Endothelial cell of umbilical vein (primary cell): ENCODE measurements around the gene HYDIN. TPM values are rescaled to one million over a fixed set of nuclear protein-coding genes. Genes with fewer than 3 reads are reported as not detected.

Experiments
- BruUV-seq: library from RNA; stranded (reverse); fragments of 400-500 nt; replicated peaks from 2 replicates; lab custom pipeline; 2021; lab: Mats Ljungman, UMichigan
- CTCF ChIA-PET: fragments of 300-600, 350-600 bp; sonication (Branson Sonifier 250); formaldehyde crosslinking; loops from one replicate; lab custom pipeline; 2021; ENCODE audit warnings: antibody characterized with exemption, inconsistent platforms; lab: Charles Lee
- POLR2A ChIA-PET: fragments of 300-600, 350-600 bp; sonication (Branson Sonifier 250); formaldehyde crosslinking; loops from one replicate; lab custom pipeline; 2021; ENCODE audit warnings: antibody characterized with exemption, inconsistent platforms; lab: Charles Lee
- DNase-seq: peaks from one replicate; pipeline ENCODE4 v3.0.0-alpha.2; 2011; ENCODE audit warnings: low read depth, low spot score
- FAIRE-seq: peaks from 2 replicates; lab custom pipeline; 2011; peaks lifted over from hg19 to GRCh38; lab: Jason Lieb, UNC
- H2AFZ ChIP-seq: 2 replicates; pipeline ENCODE4 v1.6.0; 2012; ENCODE audit warnings: low read depth, low read length, control low read depth, inconsistent platforms
- H3K27ac ChIP-seq: 2 replicates; pipeline ENCODE4 v1.5.1; 2011; ENCODE audit warnings: low read depth, mild to moderate bottlenecking, control low read depth, low read length, moderate library complexity; ENCODE audit not compliant: insufficient read depth
- H3K27me3 ChIP-seq, 2 experiments: 2 replicates each; pipeline versions ENCODE4 v1.6.0 to v1.6.1; 2011; ENCODE audit warnings: low read length in 2 of 2, mixed read lengths in 1 of 2; ENCODE audit not compliant: control insufficient read depth in 2 of 2, insufficient read depth in 2 of 2
- H3K36me3 ChIP-seq, 2 experiments: 2 replicates in 1 of 2; 3 replicates in 1 of 2; pipeline ENCODE4 v1.5.1; 2011; ENCODE audit warnings: low read length in 2 of 2, mild to moderate bottlenecking in 1 of 2, moderate library complexity in 1 of 2; ENCODE audit not compliant: control insufficient read depth in 2 of 2, insufficient read depth in 2 of 2; ENCODE audit errors: extremely low read depth in 1 of 2
- H3K4me1 ChIP-seq: 3 replicates; pipeline ENCODE4 v1.5.1; 2011; ENCODE audit warnings: mild to moderate bottlenecking, low read length; ENCODE audit not compliant: control insufficient read depth, insufficient read depth; ENCODE audit errors: extremely low read depth
- H3K4me2 ChIP-seq: 2 replicates; pipeline ENCODE4 v1.6.1; 2011; ENCODE audit warnings: low read length, control low read depth, mixed read lengths; ENCODE audit not compliant: insufficient read depth
- H3K4me3 ChIP-seq, 3 experiments: fragments of 200-600 bp in 1 of 3; sonication (generic), shearing (Covaris generic) in 1 of 3; replicated peaks in 1 of 3; 2 replicates each; pipeline ENCODE4 v1.5.1; 2011 to 2016; ENCODE audit warnings: control low read depth in 3 of 3, low read length in 3 of 3, mild to moderate bottlenecking in 2 of 3, inconsistent platforms in 1 of 3, low read depth in 1 of 3, moderate library complexity in 1 of 3; ENCODE audit not compliant: insufficient read depth in 1 of 3
- H3K79me2 ChIP-seq: 2 replicates; pipeline ENCODE4 v1.6.0; 2012; ENCODE audit warnings: low read length, inconsistent platforms; ENCODE audit not compliant: control insufficient read depth, insufficient read depth
- H3K9ac ChIP-seq: replicated peaks from 2 replicates; pipeline ENCODE3; 2011; ENCODE audit warnings: low read length, control low read depth; ENCODE audit not compliant: insufficient read depth; ENCODE audit errors: extremely low read depth
- H3K9me1 ChIP-seq: replicated peaks from 3 replicates; pipeline ENCODE4 v1.6.0; 2011; ENCODE audit warnings: mild to moderate bottlenecking, low read length; ENCODE audit not compliant: control insufficient read depth, insufficient read depth; ENCODE audit errors: extremely low read depth
- H3K9me3 ChIP-seq: replicated peaks from 2 replicates; pipeline ENCODE4 v1.5.1; 2012; ENCODE audit warnings: low read length, inconsistent platforms; ENCODE audit not compliant: control insufficient read depth, insufficient read depth
- H4K20me1 ChIP-seq: replicated peaks from 2 replicates; pipeline ENCODE3; 2011; ENCODE audit warnings: mild to moderate bottlenecking, low read length; ENCODE audit not compliant: control insufficient read depth, insufficient read depth; ENCODE audit errors: extremely low read depth
- EZH2 ChIP-seq: IDR thresholded peaks from 2 replicates; pipeline ENCODE4 v1.6.1; 2012; ENCODE audit warnings: borderline replicate concordance, low read depth, mild to moderate bottlenecking, moderate library complexity, low read length, inconsistent platforms; ENCODE audit not compliant: severe bottlenecking
- FOS ChIP-seq: IDR thresholded peaks from 2 replicates; pipeline ENCODE4 v1.6.1; 2011; ENCODE audit warnings: mild to moderate bottlenecking, low read length, moderate library complexity, borderline replicate concordance; ENCODE audit not compliant: insufficient read depth
- GATA2 ChIP-seq: IDR thresholded peaks from 2 replicates; pipeline ENCODE4 v1.7.0; 2011; ENCODE audit warnings: low read depth, mild to moderate bottlenecking, moderate library complexity, mixed read lengths, low read length; ENCODE audit not compliant: insufficient read length, insufficient read depth
- JUN ChIP-seq: IDR thresholded peaks from 2 replicates; pipeline ENCODE4 v1.6.1; 2011; ENCODE audit warnings: borderline replicate concordance, low read depth; ENCODE audit not compliant: insufficient read length, insufficient read depth
- MAX ChIP-seq: IDR thresholded peaks from 2 replicates; pipeline ENCODE4 v1.6.1; 2011; ENCODE audit not compliant: insufficient read depth, insufficient read length
- MYC ChIP-seq: IDR thresholded peaks from one replicate; pipeline ENCODE4 v1.6.1; 2011; ENCODE audit warnings: mild to moderate bottlenecking, low read depth, low read length
- POLR2A ChIP-seq: IDR thresholded peaks from 2 replicates; pipeline ENCODE4 v1.6.1; 2012; ENCODE audit warnings: low read depth, mild to moderate bottlenecking, control low read depth, low read length
- POLR2AphosphoS5 ChIP-seq: IDR thresholded peaks from 2 replicates; pipeline ENCODE4 v1.6.1; 2012; ENCODE audit warnings: low read depth, mild to moderate bottlenecking, control low read depth, low read length, moderate library complexity; ENCODE audit not compliant: insufficient read depth
- dilution Hi-C: fragments of 300-500 bp; cut with MboI; formaldehyde crosslinking; loops from one replicate; pipeline ENCODE4 v1.15.0; 2019; ENCODE audit warnings: low sequenced_read_pairs; ENCODE audit not compliant: extremely low pct_ligation_motif_present
- intact Hi-C: fragments of 100-400 bp; cut with micrococcal nuclease; formaldehyde crosslinking; loops from one replicate; pipeline ENCODE4 v1.10.0; 2022
- polyA plus RNA-seq, 4 experiments: library from polyadenylated mRNA; depleted of rRNA in 3 of 4; stranded (reverse) in 3 of 4; unstranded in 1 of 4; fragments of >200 nt; gene quantifications; 2 replicates each; pipeline versions ENCODE4 v1.2.1 to v1.2.3, GENCODE V29; 2011 to 2012; ENCODE audit warnings: missing spikeins in 1 of 4
- total RNA-seq: library from RNA; stranded (reverse); gene quantifications from 2 replicates; pipeline ENCODE4 v1.2.3, GENCODE V29; 2021
- TF ChIP-seq, protein P1 (sequence below), 2 donors: IDR thresholded peaks; 1 replicate in 1 of 2; 2 replicates in 1 of 2; pipeline ENCODE4 v1.5.1; 2011; ENCODE audit warnings: low read length in 2 of 2, mild to moderate bottlenecking in 2 of 2, moderate library complexity in 2 of 2, control low read depth in 1 of 2, inconsistent platforms in 1 of 2, low read depth in 1 of 2; ENCODE audit not compliant: insufficient read depth in 1 of 2; ENCODE audit errors: extremely low read depth in 1 of 2

Gene HYDIN
- total and polyA plus RNA-seq, 2 donors (not counting 3 experiments of a cell fraction or from before 2014, with no cell fraction given): not detected

DNA sequence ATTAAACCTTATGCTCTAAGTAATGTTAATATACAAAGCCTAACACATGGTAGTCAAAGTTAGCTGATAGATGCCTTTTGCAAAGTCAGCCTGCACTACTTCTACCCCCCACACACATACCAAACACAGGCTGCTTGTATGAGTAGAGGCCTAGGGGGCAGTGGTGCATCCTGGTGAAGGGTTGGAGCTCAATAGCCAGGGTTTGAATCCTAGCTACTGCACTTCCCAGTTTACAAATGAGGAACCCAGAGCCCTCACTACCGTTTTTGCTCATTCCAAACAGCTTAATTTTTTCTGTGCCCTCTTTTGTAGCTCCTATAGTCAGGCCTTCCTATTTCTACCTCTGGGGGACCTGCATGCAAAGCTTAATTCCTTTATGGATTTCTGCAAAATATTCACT, 18.9 kb upstream of the HYDIN start:
- intact Hi-C loops: loop anchor here (2.0 kb wide), 1 partner anchor 61 kb away; no protein-coding TSS in a partner anchor
- ChIA-PET CTCF (interaction anchor here (0.6 to 5.6 kb wide), 4 partner anchors 10 to 66 kb away, joined by 3 to 67 read pairs (median 4); no protein-coding TSS in a partner anchor), POLR2A (no interaction called here)
- no peaks in the 10 kb centered on the region for H3K79me2 ChIP-seq
- no peaks in the 10 kb centered on the region for H3K9me3 ChIP-seq
- no peaks in the 10 kb centered on the region for H4K20me1 ChIP-seq
- H3K4me3 ChIP-seq: no peak overlapping the region
- no peaks in the 10 kb centered on the region for H3K27me3 ChIP-seq
- no TSS peak for BruUV-seq
- H3K4me2 ChIP-seq: no peak overlapping the region
- no peak for TF ChIP-seq POLR2AphosphoS5
- no peak for TF ChIP-seq FOS
- no peak for TF ChIP-seq GATA2
- no peak for TF ChIP-seq EZH2
- no peak for TF ChIP-seq MAX
- TF ChIP-seq POLR2A: no peak
- TF ChIP-seq, protein P1, sequence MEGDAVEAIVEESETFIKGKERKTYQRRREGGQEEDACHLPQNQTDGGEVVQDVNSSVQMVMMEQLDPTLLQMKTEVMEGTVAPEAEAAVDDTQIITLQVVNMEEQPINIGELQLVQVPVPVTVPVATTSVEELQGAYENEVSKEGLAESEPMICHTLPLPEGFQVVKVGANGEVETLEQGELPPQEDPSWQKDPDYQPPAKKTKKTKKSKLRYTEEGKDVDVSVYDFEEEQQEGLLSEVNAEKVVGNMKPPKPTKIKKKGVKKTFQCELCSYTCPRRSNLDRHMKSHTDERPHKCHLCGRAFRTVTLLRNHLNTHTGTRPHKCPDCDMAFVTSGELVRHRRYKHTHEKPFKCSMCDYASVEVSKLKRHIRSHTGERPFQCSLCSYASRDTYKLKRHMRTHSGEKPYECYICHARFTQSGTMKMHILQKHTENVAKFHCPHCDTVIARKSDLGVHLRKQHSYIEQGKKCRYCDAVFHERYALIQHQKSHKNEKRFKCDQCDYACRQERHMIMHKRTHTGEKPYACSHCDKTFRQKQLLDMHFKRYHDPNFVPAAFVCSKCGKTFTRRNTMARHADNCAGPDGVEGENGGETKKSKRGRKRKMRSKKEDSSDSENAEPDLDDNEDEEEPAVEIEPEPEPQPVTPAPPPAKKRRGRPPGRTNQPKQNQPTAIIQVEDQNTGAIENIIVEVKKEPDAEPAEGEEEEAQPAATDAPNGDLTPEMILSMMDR (IDR thresholded peaks at IDR 0.05; ENCODE audit: extremely low read depth in 1 of 2, insufficient read depth in 1 of 2, low read depth in 1 of 2, low read length in 2 of 2): no peak
- no peak for TF ChIP-seq MYC
- TF ChIP-seq JUN: no peak
- H3K9me1 ChIP-seq: no peaks in the 10 kb centered on the region
- H3K27ac ChIP-seq: no peak overlapping the region
- H2AFZ ChIP-seq: no peak overlapping the region
- dilution Hi-C loops: no loop called here
- DNase-seq: no peak
- no peaks in the 10 kb centered on the region for H3K36me3 ChIP-seq
- no peak for FAIRE-seq
- H3K4me1 ChIP-seq: no peaks in the 10 kb centered on the region
- H3K9ac ChIP-seq: no peak overlapping the region
